Measurements from ENCODE around the gene TLR1.
"Not testable (repeated sequence)": the region's sequence is repeated elsewhere in the genome, so short reads cannot be mapped to it uniquely, and the experiment has no call there.

Gene TLR1

DNA sequence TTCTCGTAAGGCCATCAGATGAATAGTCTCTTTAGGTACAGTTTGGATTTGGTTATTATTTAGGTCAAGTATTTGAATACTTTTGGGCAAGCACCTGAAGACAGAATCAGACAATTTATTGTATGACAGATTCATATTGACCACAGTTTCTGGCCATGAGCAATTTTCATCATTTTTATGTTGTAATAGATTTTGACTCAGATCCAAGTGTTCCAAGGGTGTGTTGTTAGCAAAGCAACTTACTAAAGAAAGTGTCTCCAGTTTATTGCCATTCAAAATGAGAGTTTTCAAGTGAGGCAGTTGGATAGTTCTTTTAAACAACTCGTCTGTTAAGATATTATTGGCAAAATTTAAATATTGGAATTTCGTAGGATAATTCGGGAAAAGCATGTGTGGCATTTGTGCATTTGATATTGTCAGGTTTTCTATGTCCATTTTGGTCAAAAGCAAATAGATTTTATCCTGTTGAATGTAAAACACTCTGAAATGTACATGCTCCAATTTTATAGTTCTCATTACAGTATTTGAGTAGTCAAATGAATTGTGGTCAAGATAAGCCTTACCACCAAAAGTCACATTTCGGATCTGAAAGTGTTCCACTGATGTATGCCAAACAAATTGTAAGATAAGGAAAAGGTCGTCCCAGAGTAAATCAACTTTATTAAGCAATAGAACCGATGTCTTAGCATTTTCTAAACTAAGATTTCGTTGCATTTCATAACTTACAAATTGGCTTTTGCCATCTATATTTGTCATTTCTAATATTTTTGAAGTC, 30.2 kb downstream of the TLR1 start:
- TF ChIP-seq, protein P1, sequence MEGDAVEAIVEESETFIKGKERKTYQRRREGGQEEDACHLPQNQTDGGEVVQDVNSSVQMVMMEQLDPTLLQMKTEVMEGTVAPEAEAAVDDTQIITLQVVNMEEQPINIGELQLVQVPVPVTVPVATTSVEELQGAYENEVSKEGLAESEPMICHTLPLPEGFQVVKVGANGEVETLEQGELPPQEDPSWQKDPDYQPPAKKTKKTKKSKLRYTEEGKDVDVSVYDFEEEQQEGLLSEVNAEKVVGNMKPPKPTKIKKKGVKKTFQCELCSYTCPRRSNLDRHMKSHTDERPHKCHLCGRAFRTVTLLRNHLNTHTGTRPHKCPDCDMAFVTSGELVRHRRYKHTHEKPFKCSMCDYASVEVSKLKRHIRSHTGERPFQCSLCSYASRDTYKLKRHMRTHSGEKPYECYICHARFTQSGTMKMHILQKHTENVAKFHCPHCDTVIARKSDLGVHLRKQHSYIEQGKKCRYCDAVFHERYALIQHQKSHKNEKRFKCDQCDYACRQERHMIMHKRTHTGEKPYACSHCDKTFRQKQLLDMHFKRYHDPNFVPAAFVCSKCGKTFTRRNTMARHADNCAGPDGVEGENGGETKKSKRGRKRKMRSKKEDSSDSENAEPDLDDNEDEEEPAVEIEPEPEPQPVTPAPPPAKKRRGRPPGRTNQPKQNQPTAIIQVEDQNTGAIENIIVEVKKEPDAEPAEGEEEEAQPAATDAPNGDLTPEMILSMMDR (IDR thresholded peaks at IDR 0.05; ENCODE audit: borderline replicate concordance, insufficient read depth, low read depth, low read length) = no peak

DNA sequence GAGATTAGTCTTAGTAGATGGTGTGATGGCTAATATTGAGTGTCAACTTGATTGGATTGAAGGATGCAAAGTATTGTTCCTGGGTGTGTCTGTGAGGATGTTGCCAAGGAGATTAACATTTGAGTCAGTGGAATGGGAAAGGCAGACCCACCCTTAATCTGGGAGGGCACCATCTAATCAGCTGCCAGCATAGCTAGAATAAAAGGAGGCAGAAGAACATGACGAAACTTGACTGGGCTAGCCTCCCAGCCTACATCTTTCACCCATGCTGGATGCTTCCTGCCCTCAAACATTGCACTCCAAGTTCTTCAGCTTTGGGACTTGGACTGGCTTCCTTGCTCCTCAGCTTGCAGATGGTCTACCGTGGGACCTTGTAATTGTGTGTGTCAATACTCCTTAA, 34.3 kb downstream of the TLR1 start:
- not testable (repeated sequence) for H3K4me3 ChIP-seq (ENCODE audit: low read depth, low read length)

More for the DNA sequence above, 30.2 kb downstream of the TLR1 start:
- H3K4me3 ChIP-seq (ENCODE audit: low read depth, low read length) = no peak overlapping the region

DNA sequence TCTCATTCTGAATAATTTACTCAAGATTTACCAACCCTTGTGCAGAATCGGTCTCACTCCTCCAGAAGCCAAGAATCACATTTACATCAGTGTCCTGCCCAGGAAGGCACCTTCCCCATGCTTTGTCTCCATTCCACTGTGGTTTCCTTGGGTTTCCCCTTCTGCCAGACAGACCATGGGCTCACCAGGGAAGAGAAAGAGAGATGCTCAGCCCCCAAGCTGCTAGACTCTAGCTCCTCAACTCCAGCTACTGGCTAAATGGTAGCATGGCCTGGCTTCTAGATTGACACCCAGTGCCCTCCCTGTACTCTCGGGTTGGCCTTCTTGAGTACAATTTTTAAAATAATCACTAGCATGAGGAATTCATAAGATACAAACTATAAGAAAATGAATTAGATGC, 34.7 kb downstream of the TLR1 start:
- no peak overlapping the region for H3K4me3 ChIP-seq (ENCODE audit: low read depth, low read length)
- TF ChIP-seq, protein P1 (IDR thresholded peaks at IDR 0.05; ENCODE audit: borderline replicate concordance, insufficient read depth, low read depth, low read length) = no peak

DNA sequence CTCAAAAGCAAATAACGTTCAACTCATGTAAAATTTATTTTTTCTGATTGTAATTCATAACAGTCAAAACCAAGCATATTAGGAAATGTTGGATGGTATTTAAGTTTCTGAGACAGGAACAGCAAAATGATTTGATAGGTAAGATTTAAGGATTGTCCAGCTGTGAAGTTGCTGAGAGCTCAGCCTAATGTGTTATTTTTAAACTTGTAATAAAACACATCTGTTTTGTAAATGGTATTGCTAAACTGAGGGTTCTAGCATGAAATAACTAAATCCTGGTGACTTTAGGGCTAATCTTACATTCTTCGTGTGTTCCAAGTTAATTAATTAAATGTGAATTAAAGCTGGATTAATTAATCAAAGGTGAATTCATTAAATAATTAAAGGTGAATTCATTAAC, 35.1 kb downstream of the TLR1 start:
- TF ChIP-seq, protein P1 (IDR thresholded peaks at IDR 0.05; ENCODE audit: borderline replicate concordance, insufficient read depth, low read depth, low read length) = no peak
- H3K4me3 ChIP-seq (ENCODE audit: low read depth, low read length) = no peak overlapping the region

DNA sequence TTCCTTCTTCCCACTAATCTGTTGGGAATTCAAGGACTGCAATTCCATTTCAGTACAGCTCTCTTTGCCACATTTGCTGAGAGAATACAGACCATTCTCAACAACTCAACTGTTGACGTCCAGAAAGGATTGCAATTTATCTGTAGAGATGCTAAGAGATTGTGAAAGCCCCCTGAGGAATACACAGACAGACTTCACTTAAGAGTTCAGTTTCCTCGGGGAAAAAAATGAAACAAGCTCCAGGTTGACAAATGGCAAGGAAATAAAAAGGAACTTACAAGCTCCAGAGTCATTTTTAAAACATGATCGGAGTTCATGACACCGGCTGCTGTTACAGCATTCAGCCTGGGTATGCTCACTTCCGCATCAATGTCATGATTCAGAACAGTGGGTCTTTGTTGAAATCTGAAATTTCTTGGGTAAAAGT, 35.6 kb downstream of the TLR1 start:
- no peak overlapping the region for H3K4me3 ChIP-seq (ENCODE audit: low read depth, low read length)
- TF ChIP-seq, protein P1 (IDR thresholded peaks at IDR 0.05; ENCODE audit: borderline replicate concordance, insufficient read depth, low read depth, low read length) = no peak

DNA sequence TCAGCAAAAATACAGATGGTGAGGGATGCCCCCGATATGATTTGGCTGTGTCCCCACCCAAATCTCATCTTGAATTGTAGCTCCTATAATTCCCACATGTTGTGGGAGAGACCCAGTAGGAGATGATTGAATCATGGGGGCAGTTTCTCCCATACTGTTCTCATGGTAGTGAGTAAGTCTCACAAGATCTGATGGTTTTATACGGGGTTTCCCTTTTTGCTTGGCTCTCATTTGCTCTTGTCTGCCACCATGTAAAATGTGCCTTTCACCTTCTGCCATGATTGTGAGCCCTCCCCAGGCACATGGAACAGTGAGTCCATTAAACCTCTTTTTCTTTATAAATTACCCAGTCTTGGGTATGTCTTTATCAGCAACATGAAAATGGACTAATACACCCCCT, 37.7 kb downstream of the TLR1 start:
- H3K4me3 ChIP-seq (ENCODE audit: low read depth, low read length) = not testable (repeated sequence)

DNA sequence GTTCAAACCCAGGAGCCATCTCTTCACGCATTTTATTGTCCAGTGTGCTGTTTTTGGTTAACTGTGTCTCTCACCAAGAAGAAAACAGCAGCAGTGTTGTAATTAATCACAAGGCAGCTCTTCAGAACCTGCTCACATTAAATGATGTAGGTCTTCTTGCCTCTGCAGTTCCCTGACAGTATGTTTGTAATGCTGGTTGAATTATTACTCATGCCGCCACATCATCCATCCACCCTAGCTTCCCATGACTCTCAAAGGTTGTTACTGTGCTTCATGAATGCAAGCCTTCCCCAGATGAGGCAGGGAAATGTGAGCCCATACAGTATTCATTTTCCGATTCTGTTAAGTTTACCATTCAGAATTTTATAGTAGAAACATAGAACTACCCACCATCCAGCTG, 39.2 kb downstream of the TLR1 start:
- TF ChIP-seq, protein P1 (IDR thresholded peaks at IDR 0.05; ENCODE audit: borderline replicate concordance, insufficient read depth, low read depth, low read length) = no peak
- no peak overlapping the region for H3K4me3 ChIP-seq (ENCODE audit: low read depth, low read length)

DNA sequence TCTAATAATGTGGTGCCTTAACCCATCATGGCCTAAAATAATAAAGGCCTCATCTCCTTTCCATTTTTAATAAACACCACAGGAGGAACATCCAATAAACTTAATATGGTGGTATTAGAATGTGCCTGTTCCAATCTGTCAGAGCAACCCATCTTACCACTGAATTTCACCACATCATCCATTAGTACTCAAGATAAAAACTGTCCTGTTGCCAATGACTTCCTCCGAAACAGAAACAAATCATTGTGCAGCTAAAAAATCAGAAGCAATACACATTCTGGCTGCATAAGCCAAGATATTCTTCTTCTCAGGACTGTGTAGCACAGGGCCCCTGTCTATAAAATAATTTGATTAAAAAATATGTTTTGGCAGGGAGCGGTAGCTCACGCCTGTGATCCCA, 40.3 kb downstream of the TLR1 start:
- TF ChIP-seq, protein P1 (IDR thresholded peaks at IDR 0.05; ENCODE audit: borderline replicate concordance, insufficient read depth, low read depth, low read length) = no peak
- no peak overlapping the region for H3K4me3 ChIP-seq (ENCODE audit: low read depth, low read length)
